Stimulated activated CD8-positive, alpha-beta memory T cell treated with anti-CD3 and anti-CD28 coated beads, Interleukin-4, amount 100 ng/mL, for 24 hours (primary cell): ENCODE results near the gene ABHD1.
"Not testable (repeated sequence)": the region's sequence is repeated elsewhere in the genome, so short reads cannot be mapped to it uniquely, and the experiment has no call there.

ENCODE experiments used
- DNase-seq: peaks from one replicate; pipeline ENCODE4 v3.0.0-alpha.2; 2020; ENCODE audit warnings: low read depth

ABHD1 gene

DNA sequence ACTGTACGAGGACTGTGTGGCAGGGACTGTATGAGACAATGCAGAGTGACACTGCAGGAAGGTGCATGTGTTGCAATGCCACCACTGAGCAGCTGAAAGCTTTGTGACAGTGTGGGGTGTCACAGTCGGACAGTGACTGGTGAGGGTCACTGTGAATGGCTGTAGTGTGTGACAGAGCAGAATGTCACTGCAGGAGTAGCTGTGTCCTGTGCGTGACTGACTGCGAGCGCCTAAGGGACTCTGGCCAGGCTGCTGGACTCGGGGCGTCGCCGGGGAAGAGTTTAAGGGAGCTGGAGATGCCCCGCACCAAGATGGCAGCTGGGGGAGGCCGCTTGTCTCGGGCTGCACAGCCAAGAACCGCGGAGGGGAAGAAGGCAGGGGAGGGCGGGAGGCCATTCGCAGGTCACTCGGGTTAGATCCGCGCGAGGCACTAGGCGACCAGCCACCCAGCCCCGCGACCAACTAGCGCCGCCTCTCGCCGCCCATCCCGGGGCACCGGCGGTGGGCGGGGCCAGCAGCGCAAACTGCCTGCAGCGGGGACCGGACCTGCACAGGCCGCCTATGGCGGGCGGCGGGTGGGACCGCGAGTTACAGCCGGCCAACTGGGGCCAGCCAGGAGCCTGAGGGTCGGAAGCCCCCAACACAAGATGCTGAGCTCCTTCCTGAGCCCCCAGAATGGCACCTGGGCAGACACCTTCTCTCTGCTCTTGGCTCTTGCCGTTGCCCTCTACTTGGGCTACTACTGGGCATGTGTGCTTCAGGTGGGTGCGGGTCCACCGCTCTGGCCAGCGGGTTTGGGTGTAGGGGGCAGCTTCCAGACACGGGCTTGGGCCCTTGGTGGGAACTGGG lies at the start of gene ABHD1:
TSS of gene ABHD1 (plus strand) at position 514 of the 849 bp plus-strand sequence. CDS start at position 648, 134 bp downstream.
- DNase-seq = peak; percentile 38

DNA sequence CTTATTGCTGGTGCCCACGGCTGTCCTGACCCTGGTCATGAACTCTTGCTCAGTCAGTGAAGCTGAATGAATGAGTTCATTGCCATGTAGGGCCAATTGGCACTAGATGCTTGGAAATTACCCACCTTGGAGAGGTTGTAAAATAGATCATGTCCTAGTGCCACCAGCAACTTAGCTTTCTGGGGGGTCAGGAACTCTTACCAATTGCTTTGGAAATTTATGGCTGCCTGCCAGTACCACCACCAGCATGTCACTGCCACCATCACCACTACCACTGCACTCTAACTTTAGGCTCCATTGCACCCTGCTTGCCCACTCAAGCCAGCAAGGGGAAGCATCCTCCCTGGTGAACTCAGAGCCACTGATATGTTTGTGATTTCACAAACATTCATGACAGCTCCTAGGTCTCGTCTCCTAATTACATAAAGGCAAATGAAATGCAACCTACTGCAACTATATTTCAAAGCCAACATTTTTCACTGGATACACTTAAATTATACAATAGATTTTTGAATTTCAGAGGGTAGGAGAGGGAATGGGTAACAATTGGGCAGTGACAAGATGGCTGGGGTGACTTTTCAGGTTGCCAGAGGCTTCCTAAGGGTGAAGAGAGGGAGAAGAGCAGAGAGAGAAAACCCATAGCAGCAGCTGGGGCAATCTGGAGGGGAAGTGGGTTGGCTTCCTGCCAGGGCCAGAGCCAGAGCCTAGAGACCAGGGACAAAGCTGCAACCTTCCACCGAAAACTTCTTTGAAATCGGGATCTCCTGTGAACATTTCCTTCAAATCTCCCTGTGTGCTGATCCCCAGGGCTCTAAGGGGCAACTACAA lies 48.7 kb upstream of the ABHD1 start:
- DNase-seq = no peak

DNA sequence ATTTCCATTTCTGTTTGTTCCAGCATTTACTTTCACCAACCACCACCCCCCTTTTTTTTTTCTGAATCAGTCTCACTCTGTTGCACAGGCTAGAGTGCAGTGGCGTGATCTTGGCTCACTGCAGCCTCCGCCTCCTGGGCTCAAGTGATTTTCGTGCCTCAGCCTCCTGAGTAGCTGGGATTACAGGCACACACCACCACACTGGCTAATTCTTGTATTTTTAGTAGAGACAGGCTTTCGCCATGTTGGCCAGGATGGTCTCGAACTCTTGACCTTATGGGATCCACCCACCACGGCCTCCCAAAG lies 48.1 kb upstream of the ABHD1 start:
- DNase-seq = not testable (repeated sequence)

DNA sequence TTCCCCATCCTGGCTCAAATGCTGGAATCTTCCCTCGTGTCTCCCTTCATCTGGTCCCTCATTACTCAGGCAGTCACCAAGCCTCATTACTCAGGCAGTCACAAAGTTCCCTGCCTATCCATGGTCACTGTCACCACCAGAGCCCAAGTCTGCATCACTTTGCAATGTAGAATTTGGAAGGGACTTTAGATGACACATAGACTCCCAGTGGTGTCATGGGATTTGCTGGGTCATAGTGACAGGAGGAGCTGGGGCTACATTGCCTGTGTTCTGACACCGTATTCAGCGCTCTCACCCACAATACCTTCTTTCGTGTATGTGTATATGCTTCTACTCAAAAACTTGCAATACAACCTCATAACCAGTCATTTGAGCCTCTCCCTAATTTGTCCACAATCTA lies 47.3 kb upstream of the ABHD1 start:
- DNase-seq = no peak

DNA sequence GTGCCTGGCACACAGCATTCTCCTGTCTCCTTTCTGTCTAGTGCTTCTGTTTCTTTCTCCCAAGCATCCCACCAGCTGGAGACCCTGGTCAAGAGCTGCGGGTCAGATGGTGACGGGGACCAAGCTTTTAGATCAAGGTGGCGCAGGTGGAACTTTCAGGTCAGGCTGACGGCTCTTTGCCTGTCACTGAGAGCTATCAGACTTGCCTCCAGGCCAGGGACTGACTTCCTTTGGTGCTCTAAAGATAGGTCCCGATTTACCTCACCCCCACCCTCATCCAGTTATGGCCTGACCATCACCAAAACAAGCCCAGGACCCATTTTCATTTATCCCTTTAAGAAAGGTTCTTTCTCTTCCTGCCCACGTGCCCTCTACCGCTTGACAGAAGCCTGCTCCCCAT lies 46.4 kb upstream of the ABHD1 start:
- DNase-seq = no peak

DNA sequence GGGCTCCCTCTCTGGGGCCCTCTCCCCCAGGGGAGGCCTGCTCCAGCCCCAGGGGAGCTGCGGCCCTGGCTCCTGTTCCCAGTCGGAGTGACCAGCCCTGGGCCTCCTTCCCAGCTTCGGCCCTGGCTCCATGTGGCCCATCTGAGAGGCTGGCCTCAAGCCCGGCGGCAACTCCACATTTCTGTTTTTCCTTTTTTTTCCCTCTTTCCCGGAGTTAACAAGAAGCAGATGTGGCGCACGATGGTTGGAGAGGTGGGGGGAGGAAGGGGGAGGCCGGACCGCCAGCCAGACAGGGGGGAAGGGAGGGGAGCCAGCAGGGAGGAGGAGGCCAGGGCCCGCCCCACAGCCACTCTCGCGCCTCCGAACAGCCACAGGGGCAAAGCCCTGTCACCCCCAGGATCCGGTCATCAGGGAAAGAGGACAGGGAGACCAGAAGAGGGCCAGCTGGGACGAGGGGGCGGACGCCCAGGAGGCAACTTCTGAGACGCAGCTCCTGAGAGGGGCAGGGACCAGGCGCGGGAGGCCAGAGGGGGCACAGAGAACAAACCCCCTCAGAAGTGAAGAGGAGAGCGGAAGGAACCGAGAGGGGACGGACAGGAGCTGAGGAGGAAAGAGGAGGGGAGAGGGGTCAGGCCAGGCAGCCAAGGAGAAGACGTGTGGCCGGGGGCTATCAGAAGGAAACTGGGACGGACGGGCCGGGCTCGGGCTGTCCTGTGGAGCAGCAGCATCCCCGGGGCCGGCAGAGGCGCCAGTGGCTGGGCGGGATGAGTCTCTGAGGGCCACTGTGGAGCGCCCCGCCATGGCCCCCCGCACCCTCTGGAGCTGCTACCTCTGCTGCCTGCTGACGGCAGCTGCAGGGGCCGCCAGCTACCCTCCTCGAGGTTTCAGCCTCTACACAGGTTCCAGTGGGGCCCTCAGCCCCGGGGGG lies 45.1 kb upstream of the ABHD1 start, which contains the start of gene EMILIN1:
TSS of gene EMILIN1 (plus strand) at position 349 of the 928 bp plus-strand sequence. CDS start at position 800, 451 bp downstream.
- no peak for DNase-seq

DNA sequence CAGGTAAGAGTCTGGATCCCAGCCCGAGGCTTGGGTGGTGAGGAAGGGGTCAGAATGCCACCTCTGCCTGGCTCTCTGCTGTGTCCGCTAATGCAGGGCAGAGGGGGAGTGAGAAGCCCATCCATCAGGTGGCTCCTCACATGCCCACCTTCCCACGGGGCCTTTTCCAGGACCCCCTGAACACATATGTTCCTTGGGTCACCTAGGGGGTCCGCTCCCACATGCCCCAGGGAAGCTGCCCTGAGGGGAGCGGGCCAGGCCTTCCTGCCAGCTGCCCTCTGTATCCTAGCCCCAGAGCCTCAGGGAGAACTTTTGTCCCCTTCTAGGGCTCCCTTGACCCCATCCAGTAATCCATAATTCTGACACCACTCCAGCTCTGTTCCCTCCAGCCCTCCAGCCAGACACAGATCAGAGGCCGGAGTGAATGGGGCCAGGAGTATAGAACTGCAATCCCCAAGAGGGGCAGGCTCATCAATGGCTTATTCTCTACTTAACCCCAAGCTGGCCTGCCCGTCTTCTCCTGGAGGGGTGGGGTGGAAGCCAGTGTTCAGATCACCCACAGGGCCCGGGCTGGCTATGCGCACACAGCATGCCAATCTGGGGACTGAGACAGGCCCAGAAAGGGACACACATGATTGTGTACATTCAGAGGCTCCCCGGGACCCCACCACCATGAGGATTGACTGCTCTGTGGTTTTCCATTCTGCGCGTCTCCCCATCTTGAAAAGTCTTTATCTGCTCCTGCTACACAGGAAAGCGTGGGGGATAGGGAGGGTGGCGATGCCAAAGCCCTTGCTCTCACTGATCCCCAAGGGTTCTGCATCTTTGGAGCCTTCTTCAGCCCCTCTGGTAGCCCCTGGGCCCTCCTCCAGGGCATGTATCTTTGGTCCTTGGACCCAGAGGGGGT lies 44.1 kb upstream of the ABHD1 start:
- no peak for DNase-seq

DNA sequence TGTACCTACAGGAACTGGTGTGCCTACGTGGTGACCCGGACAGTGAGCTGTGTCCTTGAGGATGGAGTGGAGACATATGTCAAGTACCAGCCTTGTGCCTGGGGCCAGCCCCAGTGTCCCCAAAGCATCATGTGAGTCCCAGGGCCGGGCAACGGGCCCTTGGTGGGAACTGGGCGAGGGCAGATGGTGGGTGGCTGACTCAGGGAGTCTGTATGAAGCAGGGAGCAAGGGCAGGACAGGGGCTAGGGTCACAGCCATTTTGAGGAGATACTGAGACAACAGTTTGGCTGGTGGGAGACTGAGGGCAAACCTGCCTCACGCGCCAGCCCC lies 43.5 kb upstream of the ABHD1 start:
- DNase-seq = no peak

DNA sequence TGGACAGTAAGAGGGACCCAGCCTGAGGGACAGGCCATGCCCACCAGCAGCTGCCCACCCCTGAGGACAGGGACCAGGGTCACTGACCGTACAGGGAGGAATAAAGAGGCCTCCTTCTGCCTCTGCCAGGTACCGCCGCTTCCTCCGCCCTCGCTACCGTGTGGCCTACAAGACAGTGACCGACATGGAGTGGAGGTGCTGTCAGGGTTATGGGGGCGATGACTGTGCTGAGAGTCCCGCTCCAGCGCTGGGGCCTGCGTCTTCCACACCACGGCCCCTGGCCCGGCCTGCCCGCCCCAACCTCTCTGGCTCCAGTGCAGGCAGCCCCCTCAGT lies 43.0 kb upstream of the ABHD1 start:
- DNase-seq = no peak

DNA sequence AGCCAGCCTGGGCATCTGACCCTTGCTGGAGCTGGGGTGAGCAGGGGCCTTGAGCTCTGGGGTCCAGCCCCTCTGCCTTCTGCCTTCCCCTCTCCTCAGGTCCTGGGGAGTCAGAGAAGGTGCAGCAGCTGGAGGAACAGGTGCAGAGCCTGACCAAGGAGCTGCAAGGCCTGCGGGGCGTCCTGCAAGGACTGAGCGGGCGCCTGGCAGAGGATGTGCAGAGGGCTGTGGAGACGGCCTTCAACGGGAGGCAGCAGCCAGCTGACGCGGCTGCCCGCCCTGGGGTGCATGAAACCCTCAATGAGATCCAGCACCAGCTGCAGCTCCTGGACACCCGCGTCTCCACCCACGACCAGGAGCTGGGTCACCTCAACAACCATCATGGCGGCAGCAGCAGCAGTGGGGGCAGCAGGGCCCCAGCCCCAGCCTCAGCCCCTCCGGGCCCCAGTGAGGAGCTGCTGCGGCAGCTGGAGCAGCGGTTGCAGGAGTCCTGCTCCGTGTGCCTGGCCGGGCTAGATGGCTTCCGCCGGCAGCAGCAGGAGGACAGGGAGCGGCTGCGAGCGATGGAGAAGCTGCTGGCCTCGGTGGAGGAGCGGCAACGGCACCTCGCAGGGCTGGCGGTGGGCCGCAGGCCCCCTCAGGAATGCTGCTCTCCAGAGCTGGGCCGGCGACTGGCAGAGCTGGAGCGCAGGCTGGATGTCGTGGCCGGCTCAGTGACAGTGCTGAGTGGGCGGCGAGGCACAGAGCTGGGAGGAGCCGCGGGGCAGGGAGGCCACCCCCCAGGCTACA lies 41.4 kb upstream of the ABHD1 start:
- DNase-seq = no peak

DNA sequence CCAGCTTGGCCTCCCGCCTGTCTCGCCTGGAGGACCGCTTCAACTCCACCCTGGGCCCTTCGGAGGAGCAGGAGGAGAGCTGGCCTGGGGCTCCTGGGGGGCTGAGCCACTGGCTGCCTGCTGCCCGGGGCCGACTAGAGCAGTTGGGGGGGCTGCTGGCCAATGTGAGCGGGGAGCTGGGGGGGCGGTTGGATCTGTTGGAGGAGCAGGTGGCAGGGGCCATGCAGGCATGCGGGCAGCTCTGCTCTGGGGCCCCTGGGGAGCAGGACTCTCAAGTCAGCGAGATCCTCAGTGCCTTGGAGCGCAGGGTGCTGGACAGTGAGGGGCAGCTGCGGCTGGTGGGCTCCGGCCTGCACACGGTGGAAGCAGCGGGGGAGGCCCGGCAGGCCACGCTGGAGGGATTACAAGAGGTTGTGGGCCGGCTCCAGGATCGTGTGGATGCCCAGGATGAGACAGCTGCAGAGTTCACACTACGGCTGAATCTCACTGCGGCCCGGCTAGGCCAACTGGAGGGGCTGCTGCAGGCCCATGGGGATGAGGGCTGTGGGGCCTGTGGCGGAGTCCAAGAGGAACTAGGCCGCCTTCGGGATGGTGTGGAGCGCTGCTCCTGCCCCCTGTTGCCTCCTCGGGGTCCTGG lies 40.7 kb upstream of the ABHD1 start:
- no peak for DNase-seq

DNA sequence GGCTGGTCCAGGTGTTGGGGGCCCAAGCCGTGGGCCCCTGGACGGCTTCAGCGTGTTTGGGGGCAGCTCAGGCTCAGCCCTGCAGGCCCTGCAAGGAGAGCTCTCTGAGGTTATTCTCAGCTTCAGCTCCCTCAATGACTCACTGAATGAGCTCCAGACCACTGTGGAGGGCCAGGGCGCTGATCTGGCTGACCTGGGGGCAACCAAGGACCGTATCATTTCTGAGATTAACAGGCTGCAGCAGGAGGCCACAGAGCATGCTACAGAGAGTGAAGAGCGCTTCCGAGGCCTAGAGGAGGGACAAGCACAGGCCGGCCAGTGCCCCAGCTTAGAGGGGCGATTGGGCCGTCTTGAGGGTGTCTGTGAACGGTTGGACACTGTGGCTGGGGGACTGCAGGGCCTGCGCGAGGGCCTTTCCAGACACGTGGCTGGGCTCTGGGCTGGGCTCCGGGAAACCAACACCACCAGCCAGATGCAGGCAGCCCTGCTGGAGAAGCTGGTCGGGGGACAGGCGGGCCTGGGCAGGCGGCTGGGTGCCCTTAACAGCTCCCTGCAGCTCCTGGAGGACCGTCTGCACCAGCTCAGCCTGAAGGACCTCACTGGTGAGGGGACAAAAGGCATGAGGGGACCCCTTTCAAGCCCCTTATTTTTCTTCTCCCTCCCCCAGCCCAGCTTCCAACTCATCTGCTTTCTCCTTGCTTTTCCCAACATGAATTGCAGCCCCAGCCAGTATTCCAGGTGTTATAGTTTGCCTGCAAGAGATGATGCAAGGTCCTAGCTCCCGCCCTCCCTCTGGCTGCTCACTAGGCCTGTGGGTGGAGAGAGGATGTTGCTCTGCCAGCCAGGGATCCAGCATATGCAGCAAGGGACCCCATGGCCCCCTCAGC lies 40.0 kb upstream of the ABHD1 start:
- DNase-seq = no peak

DNA sequence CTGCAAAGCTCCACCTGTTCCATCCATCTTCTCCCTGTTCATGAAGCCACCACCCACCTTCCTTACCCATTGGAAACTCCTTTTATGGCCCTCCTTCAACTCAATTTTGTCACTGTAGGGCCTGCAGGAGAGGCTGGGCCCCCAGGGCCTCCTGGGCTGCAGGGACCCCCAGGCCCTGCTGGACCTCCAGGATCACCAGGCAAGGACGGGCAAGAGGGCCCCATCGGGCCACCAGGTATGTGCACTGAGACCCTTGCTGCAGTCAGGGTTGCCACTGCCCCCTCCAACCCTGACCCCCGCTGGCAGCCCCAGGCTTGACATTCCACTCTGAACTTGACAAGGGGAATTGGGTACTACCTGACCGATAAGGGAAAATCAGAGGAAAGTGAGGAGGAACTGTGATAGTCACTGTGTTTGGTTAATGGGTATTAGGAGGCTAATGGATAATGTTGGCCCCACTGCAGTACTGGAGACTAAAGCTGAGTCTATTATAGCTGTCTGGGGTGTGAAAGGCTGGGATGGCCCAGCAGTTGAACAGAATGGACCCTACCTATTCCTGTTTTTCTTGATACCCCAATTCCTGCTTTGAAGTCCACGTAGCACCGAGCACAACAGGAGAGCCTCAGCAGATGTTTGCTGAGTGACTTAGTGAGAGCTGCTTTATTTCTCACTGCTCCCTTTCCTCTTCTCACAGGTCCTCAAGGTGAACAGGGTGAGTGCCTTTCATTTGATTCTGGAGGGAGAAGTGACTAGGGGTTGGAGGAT lies 39.1 kb upstream of the ABHD1 start:
- no peak for DNase-seq

DNA sequence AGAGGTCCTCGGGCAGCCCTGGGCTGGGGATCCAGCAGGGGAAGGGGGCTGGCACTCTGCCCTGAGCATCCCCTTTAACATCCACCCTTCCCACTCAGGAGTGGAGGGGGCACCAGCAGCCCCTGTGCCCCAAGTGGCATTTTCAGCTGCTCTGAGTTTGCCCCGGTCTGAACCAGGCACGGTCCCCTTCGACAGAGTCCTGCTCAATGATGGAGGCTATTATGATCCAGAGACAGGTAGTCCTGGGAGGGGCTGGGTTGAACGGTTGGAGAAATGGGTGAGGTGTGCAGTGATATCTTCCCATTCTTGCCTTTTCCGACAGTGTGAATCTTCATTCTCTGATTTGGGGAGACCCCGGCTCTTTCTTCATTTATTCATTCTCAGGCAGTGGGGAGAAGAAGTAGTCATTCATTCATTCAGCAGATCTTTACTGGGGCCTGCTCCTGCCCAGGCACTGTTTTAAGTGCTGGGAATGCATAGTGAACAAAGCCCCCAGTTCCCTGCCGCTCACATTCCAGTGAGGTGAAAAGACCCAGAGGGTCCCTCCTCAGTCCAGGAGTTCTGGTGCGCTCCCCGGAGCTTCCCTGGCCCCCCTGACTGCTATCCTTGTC lies 38.4 kb upstream of the ABHD1 start:
- DNase-seq = no peak

DNA sequence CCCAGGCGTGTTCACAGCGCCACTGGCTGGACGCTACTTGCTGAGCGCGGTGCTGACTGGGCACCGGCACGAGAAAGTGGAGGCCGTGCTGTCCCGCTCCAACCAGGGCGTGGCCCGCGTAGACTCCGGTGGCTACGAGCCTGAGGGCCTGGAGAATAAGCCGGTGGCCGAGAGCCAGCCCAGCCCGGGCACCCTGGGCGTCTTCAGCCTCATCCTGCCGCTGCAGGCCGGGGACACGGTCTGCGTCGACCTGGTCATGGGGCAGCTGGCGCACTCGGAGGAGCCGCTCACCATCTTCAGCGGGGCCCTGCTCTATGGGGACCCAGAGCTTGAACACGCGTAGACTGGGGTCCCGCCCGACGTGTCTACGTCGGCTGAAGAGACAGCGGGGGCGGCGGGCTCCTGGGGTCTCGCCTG lies 37.9 kb upstream of the ABHD1 start:
- no peak for DNase-seq

DNA sequence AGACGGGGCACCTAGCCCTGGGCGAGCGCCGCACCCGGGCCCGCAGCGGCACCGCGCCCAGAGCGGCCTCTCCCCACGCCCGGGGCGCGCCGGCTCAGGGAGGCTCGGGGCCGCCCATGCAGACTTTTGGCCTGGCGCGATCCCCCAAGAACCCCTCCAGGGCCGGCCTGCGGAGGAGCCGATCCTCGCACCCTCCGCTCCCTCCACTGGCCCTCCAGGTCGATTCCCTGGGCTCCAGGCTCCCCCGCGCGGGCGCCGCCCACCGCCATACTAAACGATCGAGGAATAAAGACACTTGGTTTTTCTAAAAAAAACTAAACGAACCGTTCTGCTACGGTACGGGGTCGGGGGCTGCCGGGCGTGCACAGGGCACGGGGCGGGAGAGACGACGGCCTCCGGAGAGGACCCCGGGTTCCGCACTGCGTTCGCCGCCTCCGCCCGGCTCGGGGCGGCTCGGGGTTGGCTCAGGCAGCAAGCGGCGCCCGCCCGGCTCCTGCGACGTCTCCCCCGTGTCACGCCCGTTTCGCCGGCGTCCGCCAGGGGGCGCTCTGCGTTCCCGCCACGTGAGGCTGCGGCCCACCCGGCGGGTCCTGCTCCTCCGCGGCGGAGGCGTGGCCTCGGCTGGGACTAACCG lies 37.4 kb upstream of the ABHD1 start:
- peak; percentile 98 for DNase-seq
